Measurements from ENCODE around the gene CAPN8. TPM values are rescaled to one million over a fixed set of nuclear protein-coding genes. Genes with fewer than 3 reads are reported as not detected.

Gene CAPN8
- total RNA-seq, 1 donor from 2014 or later: not detected

DNA sequence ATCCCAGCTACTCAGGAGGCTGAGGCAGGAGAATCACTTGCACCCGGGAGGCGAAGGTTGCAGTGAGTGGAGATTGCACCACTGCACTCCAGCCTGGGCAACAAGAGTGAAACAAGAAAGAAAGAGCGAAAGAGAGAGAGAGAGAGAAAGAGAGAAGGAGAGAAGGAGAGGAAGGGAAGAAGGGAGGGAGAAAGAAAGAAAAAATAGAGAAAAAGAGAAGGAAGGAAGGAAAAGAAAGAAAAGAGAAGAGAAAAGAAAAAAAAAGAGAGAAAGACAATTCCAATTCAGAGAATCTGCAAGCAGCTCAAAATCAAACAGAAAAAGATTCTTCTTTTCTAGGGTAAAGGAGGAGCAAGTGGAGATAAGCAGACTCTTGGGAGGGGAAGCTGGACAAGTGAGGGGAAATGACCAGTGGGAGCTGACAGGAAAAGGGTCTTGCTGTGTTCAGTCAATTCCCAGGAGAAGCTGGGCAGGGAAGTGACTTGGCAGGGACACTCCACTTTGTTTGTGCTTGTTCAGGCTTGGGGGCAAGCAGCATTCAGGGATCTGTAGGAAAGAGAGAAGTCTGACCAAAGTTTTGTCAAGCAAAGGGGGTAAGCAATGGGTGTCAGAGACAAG, 43.3 kb upstream of the CAPN8 start:
- DNase-seq (ENCODE audit: low spot score in 2 of 2): peak in 1 of 2 donors; percentile 53
- intact Hi-C loops (cut with DNase I): loop anchor here (10.0 kb wide), 2 partner anchors 286 to 1064 kb away; no protein-coding TSS in a partner anchor
- Histone ChIP-seq H3K4me3 (no peak overlapping the region), H3K36me3 (no peaks in the 10 kb centered on the region), H3K27me3 (no peaks in the 10 kb centered on the region), H3K4me1 (peaks cover 6 to 47% of the 10 kb centered on the region in 2 donors), H3K9me3 (no peaks in the 10 kb centered on the region), H3K27ac (peak overlapping the region; percentile 93 to 94)
- TF ChIP-seq, protein P1, sequence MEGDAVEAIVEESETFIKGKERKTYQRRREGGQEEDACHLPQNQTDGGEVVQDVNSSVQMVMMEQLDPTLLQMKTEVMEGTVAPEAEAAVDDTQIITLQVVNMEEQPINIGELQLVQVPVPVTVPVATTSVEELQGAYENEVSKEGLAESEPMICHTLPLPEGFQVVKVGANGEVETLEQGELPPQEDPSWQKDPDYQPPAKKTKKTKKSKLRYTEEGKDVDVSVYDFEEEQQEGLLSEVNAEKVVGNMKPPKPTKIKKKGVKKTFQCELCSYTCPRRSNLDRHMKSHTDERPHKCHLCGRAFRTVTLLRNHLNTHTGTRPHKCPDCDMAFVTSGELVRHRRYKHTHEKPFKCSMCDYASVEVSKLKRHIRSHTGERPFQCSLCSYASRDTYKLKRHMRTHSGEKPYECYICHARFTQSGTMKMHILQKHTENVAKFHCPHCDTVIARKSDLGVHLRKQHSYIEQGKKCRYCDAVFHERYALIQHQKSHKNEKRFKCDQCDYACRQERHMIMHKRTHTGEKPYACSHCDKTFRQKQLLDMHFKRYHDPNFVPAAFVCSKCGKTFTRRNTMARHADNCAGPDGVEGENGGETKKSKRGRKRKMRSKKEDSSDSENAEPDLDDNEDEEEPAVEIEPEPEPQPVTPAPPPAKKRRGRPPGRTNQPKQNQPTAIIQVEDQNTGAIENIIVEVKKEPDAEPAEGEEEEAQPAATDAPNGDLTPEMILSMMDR (IDR thresholded peaks at IDR 0.05): no peak

DNA sequence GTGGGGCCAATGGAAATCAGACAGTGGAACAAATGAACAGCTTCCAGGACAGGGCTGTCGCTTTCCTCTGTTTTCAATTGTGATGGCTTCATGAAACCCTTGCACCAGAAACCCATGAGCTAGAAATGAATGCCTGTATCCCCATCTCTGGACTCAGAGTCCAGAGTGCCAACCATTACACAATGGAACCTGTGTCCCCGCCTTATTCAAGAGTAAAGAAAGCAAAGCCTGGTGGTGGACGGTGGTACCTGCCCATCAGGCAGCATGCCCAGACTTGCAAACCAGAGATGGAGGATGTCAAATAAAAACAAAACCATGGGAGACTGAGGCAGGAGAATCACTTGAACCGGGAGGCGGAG, 42.5 kb upstream of the CAPN8 start:
- Histone ChIP-seq H3K4me1 (peaks cover 6 to 41% of the 10 kb centered on the region in 2 donors), H3K27ac (peak overlapping the region; percentile 93 to 94), H3K36me3 (no peaks in the 10 kb centered on the region), H3K9me3 (no peaks in the 10 kb centered on the region), H3K4me3 (no peak overlapping the region), H3K27me3 (no peaks in the 10 kb centered on the region)
- DNase-seq (ENCODE audit: low spot score in 2 of 2): peak in 1 of 2 donors; percentile 62
- TF ChIP-seq, protein P1 (IDR thresholded peaks at IDR 0.05): peak in 1 of 3 experiments; percentile 7
- intact Hi-C loops (cut with DNase I): loop anchor here (10.0 kb wide), 2 partner anchors 287 to 1063 kb away; no protein-coding TSS in a partner anchor

DNA sequence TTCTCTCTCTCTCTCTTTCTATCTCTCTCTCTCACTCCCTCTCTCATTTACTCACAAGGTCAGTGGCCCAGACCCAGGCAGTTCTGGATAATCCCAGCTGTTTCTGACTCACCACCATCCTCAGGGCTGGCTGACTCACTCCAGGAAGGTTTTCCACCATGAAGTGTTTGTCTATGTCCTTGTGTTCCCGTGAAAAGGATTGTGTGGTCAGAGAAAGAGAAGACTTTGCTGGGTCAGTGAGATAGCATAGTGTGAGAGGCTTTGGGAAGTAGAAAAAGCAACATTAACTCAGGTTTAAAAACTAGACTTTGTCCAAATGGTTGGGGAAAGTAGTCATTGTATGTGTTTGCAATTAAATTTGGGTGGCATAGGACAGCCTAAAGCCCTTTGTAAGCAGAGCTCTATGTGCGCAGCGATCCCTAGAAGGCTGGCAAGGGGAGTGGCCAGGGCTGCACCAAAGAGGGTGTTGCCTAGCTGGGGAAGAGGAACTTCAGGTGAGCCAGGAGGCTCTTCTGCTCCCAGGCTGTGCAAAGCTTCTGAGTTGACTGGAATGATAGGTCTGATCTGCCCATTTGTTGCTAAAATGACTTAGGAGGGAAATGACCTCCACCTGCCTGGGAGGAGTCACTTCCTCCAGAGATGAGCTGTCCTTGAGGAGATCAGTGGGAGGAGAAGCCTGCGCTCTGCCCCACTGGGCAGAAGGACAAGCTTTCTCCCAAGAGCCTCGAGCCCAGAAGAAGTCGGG, 41.9 kb upstream of the CAPN8 start:
- Histone ChIP-seq H3K4me1 (peaks cover 6 to 42% of the 10 kb centered on the region in 2 donors), H3K27me3 (no peaks in the 10 kb centered on the region), H3K27ac (peak overlapping the region; percentile 93 to 94), H3K9me3 (no peaks in the 10 kb centered on the region), H3K36me3 (no peaks in the 10 kb centered on the region), H3K4me3 (no peak overlapping the region)
- intact Hi-C loops (cut with DNase I): loop anchor here (10.0 kb wide), 2 partner anchors 287 to 1063 kb away; no protein-coding TSS in a partner anchor
- DNase-seq (ENCODE audit: low spot score in 2 of 2): peak; percentile 61 to 92
- TF ChIP-seq, protein P1 (IDR thresholded peaks at IDR 0.05): no peak

DNA sequence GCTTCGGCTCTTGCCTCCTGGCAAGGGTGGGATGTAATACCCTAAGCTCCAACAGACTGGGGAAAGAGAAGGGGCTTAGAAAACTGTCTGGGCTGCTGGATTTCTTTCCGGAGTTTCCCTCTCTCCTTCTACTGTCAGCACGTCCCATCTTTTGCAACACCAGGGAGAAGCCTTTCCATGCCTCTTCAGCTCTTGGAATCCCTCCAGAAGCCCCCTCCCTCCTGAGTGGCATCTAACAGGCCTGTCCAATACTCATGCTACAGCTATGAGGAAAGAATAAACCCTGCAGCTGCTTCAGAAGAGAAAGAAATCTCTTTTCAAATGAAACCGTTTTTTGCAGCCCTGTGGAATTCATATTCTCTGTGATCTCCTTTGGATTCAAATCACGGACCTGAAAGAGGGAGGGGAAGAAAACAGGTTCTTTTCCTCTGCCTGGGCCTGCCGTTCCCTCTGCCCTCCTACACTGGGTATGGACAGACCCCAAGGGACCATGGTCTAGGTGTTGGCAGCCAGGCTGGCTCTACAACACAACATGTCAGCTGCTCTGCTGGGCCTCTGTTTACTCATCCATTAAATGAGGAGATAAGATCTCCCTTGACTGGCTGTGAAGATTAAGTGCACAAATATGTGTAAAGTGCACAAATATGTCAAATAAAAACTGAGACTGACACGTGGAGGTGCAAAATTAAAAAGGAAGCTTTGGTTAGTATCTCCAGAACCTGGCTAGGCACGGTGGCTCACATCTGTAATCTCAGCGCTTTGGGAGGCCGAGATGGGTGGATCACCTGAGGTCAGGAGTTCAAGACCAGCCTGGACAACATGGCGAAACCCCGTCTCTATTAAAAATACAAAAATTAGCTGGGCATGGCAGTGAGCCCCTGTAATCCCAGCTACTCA, 40.8 kb upstream of the CAPN8 start:
- peak overlapping the region; percentile 93 to 94 for H3K27ac ChIP-seq
- DNase-seq (ENCODE audit: low spot score in 2 of 2): peak in 1 of 2 donors; percentile 62
- no peaks in the 10 kb centered on the region for H3K36me3 ChIP-seq
- H3K4me1 ChIP-seq: peaks cover 6 to 48% of the 10 kb centered on the region in 2 donors
- intact Hi-C loops (cut with DNase I): loop anchor here (10.0 kb wide), 2 partner anchors 288 to 1062 kb away; no protein-coding TSS in a partner anchor
- no peaks in the 10 kb centered on the region for H3K27me3 ChIP-seq
- no peaks in the 10 kb centered on the region for H3K9me3 ChIP-seq
- TF ChIP-seq, protein P1 (IDR thresholded peaks at IDR 0.05): no peak
- H3K4me3 ChIP-seq: no peak overlapping the region
